Trophoblast cell (in vitro differentiated cells and primary cell): ENCODE results near the gene USP49.

Experiments
- DNase-seq, 2 donors: peaks; one replicate each; pipeline ENCODE4 v3.0.0-alpha.2; 2016
- H2AFZ ChIP-seq: 2 replicates; pipeline ENCODE4 v1.6.1; 2013; ENCODE audit warnings: low read length, moderate library complexity, mild to moderate bottlenecking; ENCODE audit not compliant: insufficient read depth, poor library complexity
- H2AK5ac ChIP-seq: 2 replicates; pipeline ENCODE4 v1.6.1; 2013; ENCODE audit warnings: mild to moderate bottlenecking, low read length
- H2BK120ac ChIP-seq: 2 replicates; pipeline ENCODE4 v1.6.1; 2013; ENCODE audit warnings: low read length, mild to moderate bottlenecking, moderate library complexity; ENCODE audit not compliant: insufficient read depth, poor library complexity
- H2BK12ac ChIP-seq: 2 replicates; pipeline ENCODE4 v1.6.1; 2013; ENCODE audit warnings: mild to moderate bottlenecking, low read length, moderate library complexity
- H2BK5ac ChIP-seq: 2 replicates; pipeline ENCODE4 v1.6.1; 2013; ENCODE audit warnings: low read length, low read depth, moderate library complexity, mild to moderate bottlenecking; ENCODE audit not compliant: poor library complexity
- H3K14ac ChIP-seq: 2 replicates; pipeline ENCODE4 v1.6.1; 2013; ENCODE audit warnings: mild to moderate bottlenecking, low read length
- H3K18ac ChIP-seq: 2 replicates; pipeline ENCODE4 v1.6.1; 2013; ENCODE audit warnings: mild to moderate bottlenecking, low read length
- H3K23ac ChIP-seq: 2 replicates; pipeline ENCODE4 v1.6.1; 2013; ENCODE audit warnings: low read length
- H3K27ac ChIP-seq: 2 replicates; pipeline ENCODE4 v1.5.1; 2013; ENCODE audit warnings: low read depth, mild to moderate bottlenecking, inconsistent platforms, low read length, moderate library complexity
- H3K27me3 ChIP-seq: 2 replicates; pipeline ENCODE4 v1.6.1; 2013; ENCODE audit warnings: inconsistent platforms, mild to moderate bottlenecking, low read length, moderate library complexity; ENCODE audit not compliant: insufficient read depth
- H3K36me3 ChIP-seq, 2 experiments: 1 replicate in 1 of 2; 2 replicates in 1 of 2; pipeline ENCODE4 v1.6.1; 2013; ENCODE audit warnings: low read length in 2 of 2, mild to moderate bottlenecking in 2 of 2, moderate library complexity in 1 of 2; ENCODE audit not compliant: insufficient read depth in 2 of 2, control insufficient read depth in 1 of 2
- H3K4ac ChIP-seq: 2 replicates; pipeline ENCODE4 v1.6.1; 2013; ENCODE audit warnings: low read depth, mild to moderate bottlenecking, low read length, moderate library complexity
- H3K4me1 ChIP-seq, 2 experiments: 1 replicate in 1 of 2; 2 replicates in 1 of 2; pipeline ENCODE4 v1.6.1; 2013; ENCODE audit warnings: low read length in 2 of 2, mild to moderate bottlenecking in 2 of 2, moderate library complexity in 1 of 2; ENCODE audit not compliant: insufficient read depth in 2 of 2, control insufficient read depth in 1 of 2
- H3K4me2 ChIP-seq: 2 replicates; pipeline ENCODE4 v1.6.1; 2013; ENCODE audit warnings: inconsistent platforms, mild to moderate bottlenecking, low read length, moderate library complexity
- H3K4me3 ChIP-seq: 2 replicates; pipeline ENCODE4 v1.5.1; 2013; ENCODE audit warnings: mild to moderate bottlenecking, low read depth, low read length, inconsistent platforms
- H3K79me1 ChIP-seq: one replicate; pipeline ENCODE4 v1.6.1; 2013; ENCODE audit warnings: low read length
- H3K79me2 ChIP-seq: 2 replicates; pipeline ENCODE4 v1.6.1; 2013; ENCODE audit warnings: low read length, mild to moderate bottlenecking; ENCODE audit not compliant: control insufficient read depth, insufficient read depth, poor library complexity
- H3K9ac ChIP-seq: 2 replicates; pipeline ENCODE4 v1.6.1; 2013; ENCODE audit warnings: mild to moderate bottlenecking, low read length
- H3K9me3 ChIP-seq: 2 replicates; pipeline ENCODE4 v1.6.1; 2013; ENCODE audit warnings: low read depth, mild to moderate bottlenecking, control low read depth, inconsistent platforms, low read length; ENCODE audit not compliant: insufficient read depth
- H4K12ac ChIP-seq: 2 replicates; pipeline ENCODE4 v1.6.1; 2013; ENCODE audit warnings: low read depth, mild to moderate bottlenecking, low read length, moderate library complexity
- H4K8ac ChIP-seq: 2 replicates; pipeline ENCODE4 v1.6.1; 2013; ENCODE audit warnings: low read depth, mild to moderate bottlenecking, low read length, moderate library complexity
- H4K91ac ChIP-seq: one replicate; pipeline ENCODE4 v1.6.1; 2013; ENCODE audit warnings: low read depth, mild to moderate bottlenecking, low read length, moderate library complexity
- WGBS: extraction: QIAGEN DNeasy Blood & Tissue Kit; methylation state at CpG from one replicate; pipeline ENCODE4 v1.1.7; 2013; ENCODE audit warnings: missing lambda C conversion rate; ENCODE audit not compliant: insufficient read length, insufficient coverage; ENCODE audit errors: extremely low coverage; 5-methylcytosine and 5-hydroxymethylcytosine counted together

The USP49 gene

GRCh38 chr6:41914869-41915530, 19.8 kb upstream of the USP49 start:
- H3K4me2 ChIP-seq, result no peak overlapping the region
- no peak overlapping the region for H3K4ac ChIP-seq
- H2BK120ac ChIP-seq, result no peak overlapping the region
- H3K27ac ChIP-seq, result no peak overlapping the region
- H3K23ac ChIP-seq, result no peak overlapping the region
- no peak for DNase-seq
- H4K12ac ChIP-seq, result no peak overlapping the region
- peaks cover 2 to 3% of the 10 kb centered on the region in 2 experiments for H3K4me1 ChIP-seq
- no peak overlapping the region for H4K8ac ChIP-seq
- H3K4me3 ChIP-seq, result no peak overlapping the region
- no peak overlapping the region for H2BK12ac ChIP-seq
- no peak overlapping the region for H2AFZ ChIP-seq
- no CpG with 5 or more reads among the region's 4 CpGs for WGBS
- no peaks in the 10 kb centered on the region for H3K27me3 ChIP-seq
- no peak overlapping the region for H4K91ac ChIP-seq
- no peaks in the 10 kb centered on the region for H3K9me3 ChIP-seq
- H3K79me2 ChIP-seq, result no peaks in the 10 kb centered on the region
- H3K14ac ChIP-seq, result no peak overlapping the region
- no peak overlapping the region for H3K9ac ChIP-seq
- H3K79me1 ChIP-seq, result no peaks in the 10 kb centered on the region
- no peak overlapping the region for H3K18ac ChIP-seq
- peaks cover 17 to 28% of the 10 kb centered on the region in 2 experiments for H3K36me3 ChIP-seq
- no peak overlapping the region for H2BK5ac ChIP-seq
- H2AK5ac ChIP-seq, result no peak overlapping the region

- H3K9ac ChIP-seq, result no peak overlapping the region
- H2AK5ac ChIP-seq, result no peak overlapping the region
- no peaks in the 10 kb centered on the region for H3K4me1 ChIP-seq
- no peaks in the 10 kb centered on the region for H3K79me2 ChIP-seq
- H3K4me3 ChIP-seq, result no peak overlapping the region
- no peak overlapping the region for H3K14ac ChIP-seq
- H3K4ac ChIP-seq, result no peak overlapping the region
- H2BK120ac ChIP-seq, result no peak overlapping the region
- no peak overlapping the region for H4K8ac ChIP-seq
- peaks cover 19 to 30% of the 10 kb centered on the region in 2 experiments for H3K36me3 ChIP-seq
- H3K27ac ChIP-seq, result no peak overlapping the region
- DNase-seq, result no peak
- H3K4me2 ChIP-seq, result no peak overlapping the region
- H2BK5ac ChIP-seq, result no peak overlapping the region
- H3K18ac ChIP-seq, result no peak overlapping the region
- no peak overlapping the region for H4K12ac ChIP-seq
- no CpG with 5 or more reads among the region's 2 CpGs for WGBS
- H3K27me3 ChIP-seq, result no peaks in the 10 kb centered on the region
- H2AFZ ChIP-seq, result no peak overlapping the region
- no peaks in the 10 kb centered on the region for H3K79me1 ChIP-seq
- H3K23ac ChIP-seq, result no peak overlapping the region
- H2BK12ac ChIP-seq, result no peak overlapping the region
- H3K9me3 ChIP-seq, result no peaks in the 10 kb centered on the region
- H4K91ac ChIP-seq, result no peak overlapping the region
These were observed 19.2 kb upstream of the USP49 start for GRCh38 chr6:41914343-41914742.

GRCh38 chr6:41909727-41910126, 14.6 kb upstream of the USP49 start:
- no peak overlapping the region for H2BK120ac ChIP-seq
- H2BK12ac ChIP-seq, result no peak overlapping the region
- no peaks in the 10 kb centered on the region for H3K9me3 ChIP-seq
- no peak overlapping the region for H3K4me3 ChIP-seq
- no peak for DNase-seq
- no peak overlapping the region for H3K4ac ChIP-seq
- no peak overlapping the region for H2BK5ac ChIP-seq
- no peak overlapping the region for H3K4me2 ChIP-seq
- H3K18ac ChIP-seq, result no peak overlapping the region
- H3K14ac ChIP-seq, result no peak overlapping the region
- no peaks in the 10 kb centered on the region for H3K79me2 ChIP-seq
- H3K27me3 ChIP-seq, result no peaks in the 10 kb centered on the region
- peaks cover 20 to 46% of the 10 kb centered on the region in 2 experiments for H3K36me3 ChIP-seq
- no peak overlapping the region for H4K12ac ChIP-seq
- no peak overlapping the region for H4K91ac ChIP-seq
- no CpG with 5 or more reads among the region's 1 CpG for WGBS
- H3K79me1 ChIP-seq, result no peaks in the 10 kb centered on the region
- no peak overlapping the region for H2AFZ ChIP-seq
- no peak overlapping the region for H3K9ac ChIP-seq
- H4K8ac ChIP-seq, result no peak overlapping the region
- no peaks in the 10 kb centered on the region for H3K4me1 ChIP-seq
- no peak overlapping the region for H3K27ac ChIP-seq
- no peak overlapping the region for H3K23ac ChIP-seq
- H2AK5ac ChIP-seq, result no peak overlapping the region

- Histone ChIP-seq H3K9ac (no peak overlapping the region), H3K27me3 (no peaks in the 10 kb centered on the region), H3K79me1 (no peaks in the 10 kb centered on the region), H3K14ac (no peak overlapping the region), H2AFZ (no peak overlapping the region), H3K23ac (no peak overlapping the region), H3K9me3 (no peaks in the 10 kb centered on the region), H3K36me3 (peaks cover 8 to 27% of the 10 kb centered on the region in 2 experiments), H2BK120ac (no peak overlapping the region), H3K18ac (no peak overlapping the region), H3K27ac (no peak overlapping the region), H4K91ac (no peak overlapping the region), H2BK5ac (no peak overlapping the region), H3K4me2 (no peak overlapping the region), H3K79me2 (no peaks in the 10 kb centered on the region), H4K12ac (no peak overlapping the region), H3K4ac (no peak overlapping the region), H2BK12ac (no peak overlapping the region), H4K8ac (no peak overlapping the region), H3K4me3 (no peak overlapping the region), H2AK5ac (no peak overlapping the region), H3K4me1 (no peaks in the 10 kb centered on the region)
- DNase-seq, result peak in 1 of 2 donors; percentile 20
- no CpG with 5 or more reads among the region's 1 CpG for whole genome bisulfite sequencing
These were observed 6.8 kb upstream of the USP49 start for GRCh38 chr6:41901882-41902519.
